A549 (cell line): ENCODE data around the gene TAF10. TPM values are rescaled to one million over a fixed set of nuclear protein-coding genes. Genes with fewer than 3 reads are reported as not detected.

ENCODE experiments used
- ATAC-seq, 2 experiments: fragments of 200-7000 bp in 1 of 2; fragments of >200 bp in 1 of 2; cut with Nextera tagmentation in 1 of 2; cut with Tn5 transposase in 1 of 2; 3 replicates each; pipeline versions ENCODE4 v1.8.0 to v1.9.1; 2018 to 2020; ENCODE audit warnings: mild to moderate bottlenecking in 1 of 2, moderate library complexity in 1 of 2
- CTCF ChIA-PET: fragments of 300-600 bp; sonication (Branson Sonifier 250); formaldehyde crosslinking; extraction: SDS; loops from one replicate; lab custom pipeline; 2021; ENCODE audit warnings: antibody characterized with exemption, inconsistent platforms; lab: Yijun Ruan, JAX
- POLR2A ChIA-PET: fragments of 350-600 bp; formaldehyde crosslinking; extraction: SDS; loops from one replicate; lab custom pipeline; 2021; ENCODE audit warnings: antibody characterized with exemption, inconsistent platforms; lab: Yijun Ruan, JAX
- DNase-seq, 2 experiments: peaks; one replicate each; pipeline versions ENCODE4 v3.0.0 to v3.0.0-alpha.2; 2011 to 2016; ENCODE audit warnings: low read depth in 1 of 2, low spot score in 1 of 2
- FAIRE-seq: peaks from 2 replicates; lab custom pipeline; 2011; peaks lifted over from hg19 to GRCh38; lab: Jason Lieb, UNC
- H3K27ac ChIP-seq, 2 experiments: fragments of >200 bp; sonication (Bioruptor Twin); formaldehyde crosslinking; 3 replicates each; pipeline ENCODE4 v1.5.1; 2016 to 2017
- H3K4me1 ChIP-seq: fragments of >200 bp; sonication (Bioruptor Twin); formaldehyde crosslinking; 3 replicates; pipeline ENCODE4 v1.6.1; 2016
- H3K4me2 ChIP-seq: fragments of >200 bp; sonication (Bioruptor Twin); formaldehyde crosslinking; 3 replicates; pipeline ENCODE4 v1.6.1; 2016
- H3K4me3 ChIP-seq: fragments of >200 bp; sonication (Bioruptor Twin); formaldehyde crosslinking; 3 replicates; pipeline ENCODE4 v1.5.1; 2016
- H3K9me3 ChIP-seq: fragments of >200 bp; sonication (Bioruptor Twin); formaldehyde crosslinking; 3 replicates; pipeline ENCODE4 v1.6.1; 2016
- CBX2 ChIP-seq: fragments of 200-600 bp; sonication (generic); IDR thresholded peaks from 2 replicates; pipeline ENCODE4 v1.6.1; 2016; ENCODE audit warnings: low read depth, mild to moderate bottlenecking, borderline replicate concordance
- CTCF ChIP-seq: fragments of >200 bp; sonication (Bioruptor Twin); formaldehyde crosslinking; IDR thresholded peaks from 3 replicates; pipeline ENCODE4 v1.5.1; 2016
- EP300 ChIP-seq, 2 experiments: fragments of >200 bp; sonication (Bioruptor Twin); formaldehyde crosslinking; IDR thresholded peaks; 2 replicates in 1 of 2; 3 replicates in 1 of 2; pipeline ENCODE4 v1.6.1; 2016 to 2017
- FOSB ChIP-seq: fragments of 250-450 bp; sonication (Bioruptor Pico); IDR thresholded peaks from 2 replicates; pipeline ENCODE4 v1.5.0; 2020; ENCODE audit warnings: mild to moderate bottlenecking, moderate library complexity
- FOSL2 ChIP-seq, 2 experiments: fragments of 450-650 bp in 1 of 2; fragments of >200 bp in 1 of 2; sonication (Bioruptor Twin) in 1 of 2; formaldehyde crosslinking; IDR thresholded peaks; 2 replicates each; pipeline versions ENCODE4 v1.5.0 to v1.6.1; 2016 to 2020; ENCODE audit warnings: mild to moderate bottlenecking in 1 of 2, moderate library complexity in 1 of 2
- GATA3 ChIP-seq: IDR thresholded peaks from 2 replicates; pipeline ENCODE4 v1.6.1; 2012; ENCODE audit warnings: borderline replicate concordance
- HDAC2 ChIP-seq: fragments of 200-600 bp; sonication (generic); IDR thresholded peaks from 2 replicates; pipeline ENCODE4 v1.6.1; 2016
- HEYL ChIP-seq: fragments of 250-450 bp; sonication (Bioruptor Pico); IDR thresholded peaks from 2 replicates; pipeline ENCODE4 v1.8.0; 2021; ENCODE audit warnings: mild to moderate bottlenecking, moderate library complexity
- HMGXB4 ChIP-seq: fragments of 250-450 bp; sonication (Bioruptor Pico); IDR thresholded peaks from 2 replicates; pipeline ENCODE4 v1.5.0; 2021; ENCODE audit warnings: mild to moderate bottlenecking, moderate library complexity, borderline replicate concordance
- HOXB5 ChIP-seq: fragments of 250-450 bp; sonication (Bioruptor Pico); IDR thresholded peaks from 2 replicates; pipeline ENCODE4 v1.5.0; 2020; ENCODE audit warnings: mild to moderate bottlenecking, moderate library complexity
- JUN ChIP-seq, 2 experiments: fragments of >200 bp; sonication (Bioruptor Twin); formaldehyde crosslinking; IDR thresholded peaks; 2 replicates in 1 of 2; 3 replicates in 1 of 2; pipeline ENCODE4 v1.6.1; 2016 to 2017
- JUNB ChIP-seq: fragments of >200 bp; sonication (Bioruptor Twin); formaldehyde crosslinking; IDR thresholded peaks from 2 replicates; pipeline ENCODE4 v1.6.1; 2016
- KDM1A ChIP-seq: fragments of 200-600 bp; sonication (generic); IDR thresholded peaks from 2 replicates; pipeline ENCODE4 v1.6.1; 2016; ENCODE audit warnings: low read depth, mild to moderate bottlenecking
- KDM5A ChIP-seq: fragments of 200-600 bp; sonication (generic); IDR thresholded peaks from 2 replicates; pipeline ENCODE4 v1.6.1; 2016; ENCODE audit warnings: antibody characterized with exemption, mild to moderate bottlenecking
- NFE2L2 ChIP-seq: fragments of 150-350 bp; conservative IDR thresholded peaks from 2 replicates; pipeline ENCODE4 v1.6.1; 2014; ENCODE audit warnings: low read length
- NPAS2 ChIP-seq: fragments of 250-450 bp; sonication (Bioruptor Pico); IDR thresholded peaks from 2 replicates; pipeline ENCODE4 v1.8.0; 2022; ENCODE audit warnings: mild to moderate bottlenecking, moderate library complexity, borderline replicate concordance
- NR3C1 ChIP-seq: fragments of >200 bp; sonication (Bioruptor Twin); formaldehyde crosslinking; IDR thresholded peaks from 3 replicates; pipeline ENCODE4 v1.6.1; 2017
- POLR2A ChIP-seq: IDR thresholded peaks from 2 replicates; pipeline ENCODE4 v1.6.1; 2012; ENCODE audit warnings: mild to moderate bottlenecking, low read length
- SREBF2 ChIP-seq: fragments of 450-650 bp; IDR thresholded peaks from 2 replicates; pipeline ENCODE4 v1.6.1; 2014; ENCODE audit warnings: mild to moderate bottlenecking, moderate library complexity
- ZSCAN20 ChIP-seq: fragments of 250-450 bp; sonication (Bioruptor Pico); IDR thresholded peaks from 2 replicates; pipeline ENCODE4 v1.8.0; 2022; ENCODE audit warnings: mild to moderate bottlenecking, moderate library complexity
- WGBS: methylation state at CpG from one replicate; pipeline ENCODE4 v1.1.6; 2017; ENCODE audit errors: missing lambda C conversion rate; 5-methylcytosine and 5-hydroxymethylcytosine counted together
- polyA plus RNA-seq, 4 experiments: library from polyadenylated mRNA; depleted of rRNA in 3 of 4; stranded (reverse); fragments of >200 nt; fragmentation: RNase III in 1 of 4; extraction: RNeasy Plus Mini Kit Qiagen cat#74134 plus additional on column Dnase treatment in 1 of 4; gene quantifications; 2 replicates in 3 of 4; 3 replicates in 1 of 4; pipeline ENCODE4 v1.2.3, GENCODE V29; 2011 to 2017
- TF ChIP-seq, protein P1 (sequence below): fragments of 200-600 bp; sonication (generic); IDR thresholded peaks from 2 replicates; pipeline ENCODE4 v1.6.1; 2016; ENCODE audit warnings: antibody characterized with exemption, mild to moderate bottlenecking, moderate library complexity

TAF10 gene
- polyA plus RNA-seq, 2 of the 4 experiments (the other 2 are of a cell fraction): 135 to 174 TPM

GRCh38 chr11:6608011-6608410 lies 4.0 kb downstream of the TAF10 start:
- Histone ChIP-seq H3K27ac (peak overlapping the region in 1 of 2 experiments; percentile 89; a peak in 3 of 6 replicates), H3K4me3 (no peak overlapping the region), H3K4me2 (no peak overlapping the region), H3K9me3 (no peaks in the 10 kb centered on the region), H3K4me1 (peaks cover 45% of the 10 kb centered on the region)
- TF ChIP-seq NPAS2 (no peak), HDAC2 (no peak), HMGXB4 (CRISPR knock-in tag) (no peak), NFE2L2 (no peak), KDM1A (no peak)
- ATAC-seq (no peak), FAIRE-seq (no peak), DNase-seq (no peak)
- ChIA-PET CTCF (interaction anchor here (1.1 to 3.3 kb wide), 4 partner anchors 76 to 229 kb away, joined by 3 to 14 read pairs (median 6); partner anchors contain the start of gene MRPL17), POLR2A (interaction anchor here (0.7 to 2.2 kb wide), 2 partner anchors 11 to 75 kb away, joined by 4 to 11 read pairs; partner anchors contain the start of genes MRPL17 and TPP1)
- 93% methylated on average over 9 of the region's 9 CpGs for WGBS

DNA sequence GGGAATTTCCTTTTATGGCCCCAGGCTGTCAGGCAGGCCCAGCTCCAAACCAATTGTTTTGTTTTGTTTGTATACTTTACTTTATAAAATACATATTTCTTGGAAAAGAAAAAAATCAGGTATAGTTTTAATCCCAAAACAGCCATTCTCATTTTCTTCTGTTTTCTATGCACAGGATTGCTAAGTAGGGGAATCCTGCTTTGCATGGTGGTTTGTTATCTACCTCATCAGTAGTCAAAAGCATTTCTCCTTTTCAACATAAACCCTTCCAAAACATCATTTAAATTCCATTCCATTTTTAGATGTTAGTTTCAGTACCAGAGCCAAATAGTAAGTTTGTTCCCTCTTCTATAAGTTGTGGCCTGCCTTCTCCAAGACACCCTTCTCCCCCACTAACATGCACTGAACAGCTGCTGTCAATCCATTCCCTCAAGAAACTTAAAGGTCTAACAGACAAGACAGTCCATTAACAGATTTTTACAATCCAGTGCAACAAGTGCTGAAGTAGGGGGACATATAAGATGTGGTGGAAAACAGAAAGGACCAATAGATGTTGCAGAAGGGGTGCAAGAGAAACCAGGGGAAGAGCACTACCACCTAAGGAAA lies 4.7 kb downstream of the TAF10 start:
- DNase-seq (no peak), FAIRE-seq (no peak), ATAC-seq (no peak)
- peak; percentile 42; the same call in 1 of the 2 replicates for TF ChIP-seq FOSB (CRISPR knock-in tag)
- no peak for TF ChIP-seq SREBF2
- H3K9me3 ChIP-seq: no peaks in the 10 kb centered on the region
- peak overlapping the region; percentile 81 to 89; a peak in 5 of 6 replicates for H3K27ac ChIP-seq
- peak overlapping the region; percentile 81 for H3K4me2 ChIP-seq
- peaks cover 42% of the 10 kb centered on the region for H3K4me1 ChIP-seq
- no peak overlapping the region for H3K4me3 ChIP-seq
- ChIA-PET POLR2A (interaction anchor here (1.5 to 2.5 kb wide), 3 partner anchors 12 to 126 kb away, joined by 3 to 11 read pairs (median 10); partner anchors contain the start of genes ARFIP2, MRPL17, TIMM10B and TPP1), CTCF (interaction anchor here (0.7 to 3.3 kb wide), 4 partner anchors 11 to 76 kb away, joined by 3 to 10 read pairs (median 6); partner anchors contain the start of gene MRPL17)

DNA sequence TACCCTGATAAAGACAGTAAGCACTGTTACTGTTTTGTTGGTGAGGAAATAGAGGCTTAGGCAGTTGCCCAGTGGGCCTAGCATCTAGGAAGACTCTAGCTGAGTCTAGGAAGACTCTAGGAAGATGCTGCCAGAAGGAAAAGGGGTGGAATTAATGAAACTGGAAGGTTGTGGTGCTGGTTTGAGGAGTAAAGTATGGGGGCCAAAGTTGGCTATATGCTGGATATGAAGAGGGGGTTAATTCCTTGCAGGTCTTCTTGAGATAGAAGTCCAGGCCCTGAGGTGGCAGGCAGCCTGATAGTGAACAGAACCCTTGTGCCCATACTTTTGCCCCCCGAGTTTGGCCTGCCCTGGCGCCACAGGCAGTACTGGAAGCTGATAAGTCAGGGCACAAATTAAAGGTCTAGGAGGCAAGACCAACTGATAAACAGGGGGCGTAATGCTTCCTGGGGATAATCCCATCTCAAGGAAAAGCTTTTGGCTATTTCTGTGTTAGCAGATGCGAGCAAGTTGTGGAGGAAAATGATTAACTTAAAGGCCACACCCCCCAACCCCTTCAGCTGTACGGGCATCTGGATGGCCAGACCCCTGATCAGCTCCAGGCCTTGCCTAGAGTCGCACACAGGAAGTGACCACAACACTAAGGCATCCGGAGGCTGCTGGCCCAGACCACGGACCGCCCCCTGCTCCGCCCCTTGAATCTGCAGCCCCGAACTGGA lies 5.4 kb downstream of the TAF10 start:
- ATAC-seq: peak; percentile 72 to 86
- H3K27ac ChIP-seq: peak overlapping the region; percentile 81 to 89
- no peak for FAIRE-seq
- H3K4me1 ChIP-seq: peaks cover 49% of the 10 kb centered on the region
- peak; percentile 92 to 93 for DNase-seq
- ChIA-PET POLR2A (interaction anchor here (1.5 to 2.5 kb wide), 3 partner anchors 13 to 125 kb away, joined by 3 to 11 read pairs (median 10); partner anchors contain the start of genes ARFIP2, MRPL17, TIMM10B and TPP1), CTCF (interaction anchor here (0.7 to 3.3 kb wide), 4 partner anchors 12 to 77 kb away, joined by 3 to 10 read pairs (median 6); partner anchors contain the start of gene MRPL17)
- peak overlapping the region; percentile 3; the same call in 1 of the 3 replicates for H3K4me3 ChIP-seq
- 10% methylated on average over 11 of the region's 11 CpGs for WGBS
- peak overlapping the region; percentile 81 for H3K4me2 ChIP-seq
- H3K9me3 ChIP-seq: no peaks in the 10 kb centered on the region
- TF ChIP-seq JUN (IDR thresholded peaks at IDR 0.05) (peak in 1 of 2 experiments; percentile 33; a peak in 1 of 5 replicates), ZSCAN20 (CRISPR knock-in tag) (no peak), KDM5A (no peak), GATA3 (no peak), NPAS2 (no peak), FOSL2 (IDR thresholded peaks at IDR 0.05) (no peak), FOSL2 (CRISPR knock-in tag; IDR thresholded peaks at IDR 0.05) (no peak), EP300 (IDR thresholded peaks at IDR 0.05) (no peak), JUNB (no peak), POLR2A (0 out of 2 replicates have a peak, but pooled peaks have one; percentile 47), CBX2 (no peak), HEYL (CRISPR knock-in tag) (no peak), HDAC2 (no peak), SREBF2 (no peak), HMGXB4 (CRISPR knock-in tag) (no peak), NR3C1 (no peak), CTCF (no peak), HOXB5 (no peak)
- TF ChIP-seq, protein P1, sequence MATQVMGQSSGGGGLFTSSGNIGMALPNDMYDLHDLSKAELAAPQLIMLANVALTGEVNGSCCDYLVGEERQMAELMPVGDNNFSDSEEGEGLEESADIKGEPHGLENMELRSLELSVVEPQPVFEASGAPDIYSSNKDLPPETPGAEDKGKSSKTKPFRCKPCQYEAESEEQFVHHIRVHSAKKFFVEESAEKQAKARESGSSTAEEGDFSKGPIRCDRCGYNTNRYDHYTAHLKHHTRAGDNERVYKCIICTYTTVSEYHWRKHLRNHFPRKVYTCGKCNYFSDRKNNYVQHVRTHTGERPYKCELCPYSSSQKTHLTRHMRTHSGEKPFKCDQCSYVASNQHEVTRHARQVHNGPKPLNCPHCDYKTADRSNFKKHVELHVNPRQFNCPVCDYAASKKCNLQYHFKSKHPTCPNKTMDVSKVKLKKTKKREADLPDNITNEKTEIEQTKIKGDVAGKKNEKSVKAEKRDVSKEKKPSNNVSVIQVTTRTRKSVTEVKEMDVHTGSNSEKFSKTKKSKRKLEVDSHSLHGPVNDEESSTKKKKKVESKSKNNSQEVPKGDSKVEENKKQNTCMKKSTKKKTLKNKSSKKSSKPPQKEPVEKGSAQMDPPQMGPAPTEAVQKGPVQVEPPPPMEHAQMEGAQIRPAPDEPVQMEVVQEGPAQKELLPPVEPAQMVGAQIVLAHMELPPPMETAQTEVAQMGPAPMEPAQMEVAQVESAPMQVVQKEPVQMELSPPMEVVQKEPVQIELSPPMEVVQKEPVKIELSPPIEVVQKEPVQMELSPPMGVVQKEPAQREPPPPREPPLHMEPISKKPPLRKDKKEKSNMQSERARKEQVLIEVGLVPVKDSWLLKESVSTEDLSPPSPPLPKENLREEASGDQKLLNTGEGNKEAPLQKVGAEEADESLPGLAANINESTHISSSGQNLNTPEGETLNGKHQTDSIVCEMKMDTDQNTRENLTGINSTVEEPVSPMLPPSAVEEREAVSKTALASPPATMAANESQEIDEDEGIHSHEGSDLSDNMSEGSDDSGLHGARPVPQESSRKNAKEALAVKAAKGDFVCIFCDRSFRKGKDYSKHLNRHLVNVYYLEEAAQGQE: no peak
